GM21515 (cell line): ENCODE results near the gene ALPG.
"Not testable (repeated sequence)": the region's sequence is repeated elsewhere in the genome, so short reads cannot be mapped to it uniquely, and the experiment has no call there.

Experiments
- ATAC-seq: cut with Tn5 transposase; IDR thresholded peaks from one replicate; pipeline ENCODE4 v1.9.1; 2021; ENCODE audit not compliant: unreplicated experiment

ALPG gene

DNA sequence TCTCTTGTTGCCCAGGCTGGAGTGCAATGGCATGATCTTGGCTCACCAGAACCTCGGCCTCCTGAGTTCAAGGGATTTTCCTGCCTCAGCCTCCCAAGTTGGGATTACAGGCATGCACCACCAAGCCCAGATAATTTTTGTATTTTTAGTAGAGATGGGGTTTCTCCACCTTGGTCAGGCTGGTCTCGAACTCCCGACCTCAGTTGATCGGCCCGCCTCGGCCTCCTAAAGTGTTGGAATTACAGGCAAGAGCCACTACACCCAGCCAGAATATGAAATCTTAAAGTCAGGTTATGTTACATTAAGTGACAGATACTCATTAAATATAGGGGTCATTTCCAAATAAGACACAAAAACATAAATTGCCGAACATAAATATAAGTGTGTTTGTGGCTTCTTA, 12.2 kb upstream of the ALPG start:
- not testable (repeated sequence) for ATAC-seq

DNA sequence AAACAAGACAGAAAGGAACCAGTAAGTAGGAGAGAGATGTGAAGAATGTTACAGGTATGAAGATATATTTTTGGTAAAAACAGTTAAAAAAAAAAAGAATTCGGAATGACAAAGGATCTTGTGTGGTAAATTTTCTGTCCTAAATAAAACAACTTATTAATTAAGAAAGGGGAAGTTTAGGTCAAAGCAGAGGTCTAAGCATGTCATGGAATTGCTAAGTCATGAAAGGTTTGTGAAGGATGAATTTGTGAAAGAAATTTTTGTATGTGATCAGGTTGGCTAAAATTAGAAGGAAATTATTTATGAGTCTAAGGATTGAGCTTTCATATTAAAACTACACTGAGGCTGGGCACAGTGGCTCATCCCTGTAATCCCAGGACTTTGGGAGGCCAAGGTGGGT, 11.1 kb upstream of the ALPG start:
- ATAC-seq: no peak

DNA sequence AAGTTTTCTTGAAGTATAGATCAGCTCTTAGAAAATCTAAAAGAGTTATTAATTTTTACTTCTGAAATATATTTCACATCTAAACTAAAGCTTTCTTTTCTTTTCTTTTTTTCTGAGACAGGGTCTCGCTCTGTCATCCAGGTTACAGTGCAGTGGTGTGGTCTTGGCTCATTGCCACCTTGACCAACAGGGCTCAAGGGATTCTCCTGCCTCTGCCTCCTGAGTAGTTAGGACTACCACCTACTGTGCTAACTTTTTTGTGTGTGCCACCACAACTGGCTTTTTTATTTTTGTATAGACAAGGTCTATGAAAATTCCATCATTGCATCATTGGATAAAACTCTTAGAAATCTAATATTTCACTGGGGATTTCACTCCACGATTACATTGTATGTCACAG, 10.0 kb upstream of the ALPG start:
- no peak for ATAC-seq

DNA sequence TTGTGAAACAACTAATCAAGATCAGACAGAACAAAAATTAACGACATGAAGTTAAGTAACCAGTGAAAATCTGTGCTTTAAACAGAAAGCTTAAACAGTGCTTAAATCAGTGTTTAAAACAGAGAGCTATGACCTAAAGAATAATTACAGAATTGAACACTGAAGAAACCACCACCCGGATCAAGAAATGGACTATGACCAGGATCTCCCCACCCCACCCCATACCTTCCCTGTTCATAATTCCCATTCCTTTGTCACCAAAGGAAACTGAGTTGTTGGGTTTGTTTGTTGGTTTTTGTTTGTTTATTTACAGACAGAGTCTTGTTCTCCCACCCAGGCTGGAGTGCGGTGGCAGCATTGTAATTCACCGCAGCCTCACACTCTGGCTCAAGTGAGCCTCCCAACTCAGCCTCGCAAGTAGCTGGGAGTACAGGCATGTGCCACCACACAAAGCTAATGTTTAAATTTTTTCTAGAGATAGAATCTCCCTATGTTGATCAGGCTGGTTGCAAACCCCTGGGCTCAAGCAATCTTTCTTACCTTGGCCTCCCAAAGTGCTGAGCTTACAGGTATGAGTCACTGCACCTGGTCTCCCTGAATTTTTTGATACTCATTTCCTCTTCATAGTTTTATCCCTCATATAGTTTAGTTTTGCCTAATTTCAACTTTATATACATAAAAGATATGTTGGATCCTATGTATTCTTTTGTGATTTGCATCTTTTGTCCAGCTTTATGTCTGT, 8.2 kb upstream of the ALPG start:
- no peak for ATAC-seq

DNA sequence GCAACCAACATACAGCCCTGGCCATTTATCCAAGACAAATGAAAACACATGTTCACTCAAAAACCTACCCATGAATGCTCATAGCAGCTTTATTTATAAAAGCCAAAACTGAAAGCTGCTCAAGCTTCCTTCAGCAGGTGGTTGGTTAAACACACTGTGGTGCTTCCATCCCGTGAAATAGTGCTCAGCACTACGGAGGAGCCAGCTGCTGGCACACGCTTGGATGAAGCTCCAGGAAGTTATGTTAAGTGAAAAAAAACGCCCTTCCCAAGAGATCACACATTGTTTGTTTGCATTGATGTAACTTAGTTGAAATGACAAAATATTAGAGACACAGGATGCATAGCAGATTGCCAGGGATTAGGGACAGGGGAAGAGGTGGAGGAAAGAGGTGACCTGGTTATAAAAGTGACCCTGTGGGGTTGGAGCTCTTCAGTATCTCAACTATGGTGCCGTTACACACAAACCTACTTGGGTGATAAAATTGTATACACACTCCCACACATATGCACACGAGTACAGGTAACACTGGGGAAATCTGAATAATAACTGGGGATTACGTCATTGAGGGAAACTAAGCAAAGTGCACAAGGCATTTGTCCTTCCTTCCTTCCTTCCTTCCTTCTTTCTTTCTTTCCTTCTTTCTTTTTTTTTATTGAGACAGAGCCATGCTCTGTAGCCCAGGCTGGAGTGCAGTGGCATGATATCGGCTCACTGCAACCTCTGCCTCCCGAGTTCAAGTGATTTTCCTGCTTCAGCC, 6.2 kb upstream of the ALPG start:
- ATAC-seq: no peak

DNA sequence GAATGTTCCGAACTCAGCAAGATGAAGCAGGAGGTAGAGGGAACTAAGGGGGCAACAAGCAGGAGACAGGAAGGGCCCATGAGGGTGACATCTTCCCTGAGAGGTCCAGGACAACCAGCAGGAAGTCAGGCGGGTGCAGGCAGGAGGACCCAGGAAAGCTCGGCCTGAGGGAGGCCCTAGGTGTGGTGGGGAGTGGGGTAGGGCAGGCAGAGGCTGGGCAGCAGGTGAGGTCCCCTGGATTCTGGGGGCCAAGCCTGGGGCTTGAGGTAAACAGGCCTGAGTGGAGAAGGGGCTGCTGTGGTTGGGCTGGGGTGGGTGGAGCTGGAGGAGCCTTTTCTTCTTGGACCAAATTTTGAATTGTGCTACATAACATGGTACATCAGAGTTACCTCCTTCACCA, 4.1 kb upstream of the ALPG start:
- no peak for ATAC-seq

DNA sequence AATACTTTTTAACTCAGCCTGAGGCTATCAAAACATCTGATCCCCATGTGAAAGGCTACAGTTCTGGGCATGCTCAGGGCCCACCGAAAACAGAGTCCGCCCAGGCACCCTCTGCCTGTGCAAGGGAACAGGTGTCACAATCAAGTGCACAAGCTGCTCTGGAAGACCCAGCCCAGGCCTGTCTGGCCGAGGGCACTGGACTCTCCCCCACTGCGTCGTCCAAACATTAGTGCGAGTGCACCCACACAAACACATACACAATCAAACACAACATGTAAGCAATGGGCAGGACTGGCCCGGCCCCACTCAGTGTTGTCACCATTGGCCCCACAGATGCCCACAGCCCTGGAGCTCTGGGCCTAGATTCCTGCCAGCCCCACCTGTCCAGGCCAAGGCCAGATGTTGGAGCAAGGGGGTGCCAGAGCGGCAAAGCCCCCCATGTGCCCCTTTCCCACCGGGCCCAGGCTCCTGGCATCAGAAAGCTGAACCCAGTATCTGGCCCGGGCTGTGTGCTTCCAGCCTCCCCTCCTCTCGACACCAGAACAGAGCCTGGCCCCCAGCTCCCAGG, 617 bp upstream of the ALPG start:
- ATAC-seq: no peak

DNA sequence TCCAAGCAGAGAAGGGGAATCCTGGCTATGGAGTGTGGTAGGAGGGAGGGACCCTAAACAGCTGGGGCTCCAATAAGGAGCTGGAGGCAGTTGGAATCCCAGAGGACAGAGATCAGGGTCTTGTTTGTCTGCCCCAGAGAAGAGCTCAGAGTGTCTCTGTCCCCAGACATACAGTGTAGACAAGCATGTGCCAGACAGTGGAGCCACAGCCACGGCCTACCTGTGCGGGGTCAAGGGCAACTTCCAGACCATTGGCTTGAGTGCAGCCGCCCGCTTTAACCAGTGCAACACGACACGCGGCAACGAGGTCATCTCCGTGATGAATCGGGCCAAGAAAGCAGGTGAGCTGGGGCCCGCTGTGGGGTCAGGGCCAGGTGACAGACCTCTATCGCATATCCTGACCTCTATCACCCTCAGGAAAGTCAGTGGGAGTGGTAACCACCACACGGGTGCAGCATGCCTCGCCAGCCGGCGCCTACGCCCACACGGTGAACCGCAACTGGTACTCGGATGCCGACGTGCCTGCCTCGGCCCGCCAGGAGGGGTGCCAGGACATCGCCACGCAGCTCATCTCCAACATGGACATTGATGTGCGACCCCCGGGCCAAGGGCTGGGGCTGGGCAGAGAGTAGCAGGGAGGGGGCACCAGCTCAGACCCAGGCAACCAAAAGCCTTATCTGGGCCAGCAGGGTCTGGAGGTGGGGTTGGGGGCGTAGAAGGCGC, 945 bp downstream of the ALPG start:
- not testable (repeated sequence) for ATAC-seq

DNA sequence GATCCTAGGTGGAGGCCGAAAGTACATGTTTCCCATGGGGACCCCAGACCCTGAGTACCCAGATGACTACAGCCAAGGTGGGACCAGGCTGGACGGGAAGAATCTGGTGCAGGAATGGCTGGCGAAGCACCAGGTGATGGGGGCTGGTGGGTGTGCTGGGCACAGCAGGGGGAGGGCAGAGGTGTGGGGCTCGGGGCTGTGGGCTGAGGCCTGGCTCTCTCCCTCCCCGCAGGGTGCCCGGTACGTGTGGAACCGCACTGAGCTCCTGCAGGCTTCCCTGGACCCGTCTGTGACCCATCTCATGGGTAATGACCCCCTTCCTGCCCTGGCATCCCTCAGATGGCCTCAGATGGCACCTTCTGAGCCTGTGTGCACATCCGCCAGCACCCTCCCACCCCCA, 1.6 kb downstream of the ALPG start:
- ATAC-seq: not testable (repeated sequence)

DNA sequence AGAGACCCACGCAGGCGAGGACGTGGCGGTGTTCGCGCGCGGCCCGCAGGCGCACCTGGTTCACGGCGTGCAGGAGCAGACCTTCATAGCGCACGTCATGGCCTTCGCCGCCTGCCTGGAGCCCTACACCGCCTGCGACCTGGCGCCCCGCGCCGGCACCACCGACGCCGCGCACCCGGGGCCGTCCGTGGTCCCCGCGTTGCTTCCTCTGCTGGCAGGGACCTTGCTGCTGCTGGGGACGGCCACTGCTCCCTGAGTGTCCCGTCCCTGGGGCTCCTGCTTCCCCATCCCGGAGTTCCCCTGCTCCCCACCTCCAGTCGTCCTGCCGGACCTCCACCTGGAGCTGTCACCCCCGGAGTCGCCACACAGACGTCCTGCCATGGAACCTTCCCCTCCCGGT, 3.0 kb downstream of the ALPG start:
- ATAC-seq: not testable (repeated sequence)

DNA sequence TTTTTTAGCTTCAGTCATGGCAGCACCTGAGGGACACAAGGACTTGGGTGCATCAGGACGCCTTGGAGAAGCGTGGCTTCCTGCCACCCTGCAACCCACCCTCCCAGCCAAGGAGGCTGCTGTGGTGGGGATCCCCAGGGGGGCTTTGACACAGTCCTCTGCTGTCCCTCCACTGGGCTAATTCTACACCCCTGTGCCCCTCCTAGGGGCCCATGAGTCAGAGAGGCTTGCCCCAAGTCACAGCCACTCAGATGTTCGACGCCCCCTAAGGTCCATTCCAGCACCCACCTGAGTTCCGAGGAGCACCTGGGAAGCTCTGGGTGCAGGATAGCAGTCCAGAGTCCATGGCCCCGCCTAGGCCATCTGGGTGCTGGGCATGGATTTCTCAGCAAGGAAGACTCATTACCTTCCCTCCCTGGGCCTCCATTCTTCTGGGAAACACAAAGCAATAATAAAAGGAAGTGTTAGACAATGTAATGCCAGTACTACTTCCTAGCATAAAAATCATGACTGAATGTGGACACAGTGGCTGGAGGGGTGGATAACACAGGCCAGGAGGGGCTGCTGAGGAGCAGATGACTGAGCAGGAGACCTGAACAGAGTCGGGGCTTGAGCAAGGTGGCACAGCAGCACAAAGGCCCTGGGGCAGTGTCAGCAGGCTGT, 3.7 kb downstream of the ALPG start:
- no peak for ATAC-seq

DNA sequence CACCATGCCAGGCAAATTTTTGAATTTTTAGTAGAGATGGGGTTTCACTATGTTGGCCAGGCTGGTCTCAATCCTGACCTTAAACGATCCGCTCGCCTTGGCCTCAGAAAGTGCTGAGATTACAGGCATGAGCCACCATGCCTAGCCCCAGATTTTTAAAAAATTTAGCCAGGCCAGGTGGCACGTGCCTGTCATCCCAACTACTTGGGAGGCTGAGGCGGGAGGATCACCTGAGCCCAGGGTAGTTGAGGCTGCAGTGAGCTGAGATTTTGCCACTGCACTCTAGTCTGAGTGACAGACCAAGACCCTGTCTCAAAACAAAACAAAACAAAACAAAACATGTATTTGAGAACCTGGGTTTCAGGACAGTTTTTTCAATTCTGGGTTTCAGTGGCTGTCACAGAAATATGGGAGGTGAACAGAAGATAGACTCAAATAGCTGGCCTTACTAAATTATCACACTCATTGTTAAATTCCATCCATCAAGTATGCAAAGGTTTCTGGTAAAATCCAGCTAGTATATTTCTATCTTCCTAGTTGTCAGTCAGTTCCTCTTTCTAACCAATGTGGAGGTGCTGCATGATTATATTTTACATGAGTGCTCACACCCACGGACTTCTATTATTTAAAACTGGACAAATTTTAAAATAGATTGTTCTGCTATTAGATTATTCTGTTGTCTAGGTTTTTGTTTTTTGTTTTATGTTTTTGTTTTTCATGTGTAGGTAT, 5.4 kb downstream of the ALPG start:
- ATAC-seq: no peak

DNA sequence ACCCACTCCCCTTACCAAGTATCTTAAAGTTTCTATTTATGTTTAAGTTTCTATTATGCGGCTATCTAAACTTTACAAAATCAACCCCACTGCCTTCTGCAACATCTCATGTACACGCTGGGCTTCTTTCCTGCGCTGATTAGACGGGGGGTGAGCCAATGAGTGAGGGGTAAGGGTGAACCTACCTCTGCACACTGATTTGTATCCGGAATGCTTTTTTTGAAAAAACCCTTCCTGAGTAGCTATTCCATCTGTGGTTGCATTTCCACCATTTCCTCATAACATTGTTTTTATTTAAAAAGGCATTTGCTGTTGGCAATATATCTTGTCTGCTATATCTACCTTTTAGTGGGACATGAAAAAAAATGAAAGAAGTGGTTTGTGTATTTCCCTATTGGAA, 6.3 kb downstream of the ALPG start:
- ATAC-seq: no peak

DNA sequence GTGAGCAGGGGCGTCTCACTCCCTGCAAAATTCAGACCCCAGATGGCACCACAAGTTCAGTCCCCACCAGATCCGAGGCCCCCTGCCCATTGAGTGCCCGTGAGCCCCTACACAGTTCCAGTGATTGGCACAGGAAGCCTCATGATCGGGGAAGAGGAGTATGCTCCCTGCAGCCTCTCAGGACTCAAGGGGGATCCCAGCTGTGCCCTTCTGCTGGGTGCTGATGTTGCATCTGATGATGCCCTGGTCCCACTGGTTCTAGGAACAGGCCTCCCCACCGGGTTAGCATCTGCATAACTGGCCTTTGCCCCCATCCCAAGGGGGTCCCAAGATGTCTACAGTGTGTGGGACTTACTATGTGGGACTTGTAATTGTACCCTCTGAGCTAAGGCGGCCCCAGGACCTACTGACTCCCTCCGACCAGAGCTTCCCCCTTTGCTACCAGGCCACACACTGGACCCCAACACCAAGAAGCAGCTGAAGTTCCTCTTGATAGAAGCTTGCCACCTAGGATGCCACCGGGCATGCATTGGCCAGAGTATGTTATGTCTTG, 8.6 kb downstream of the ALPG start:
- no peak for ATAC-seq

DNA sequence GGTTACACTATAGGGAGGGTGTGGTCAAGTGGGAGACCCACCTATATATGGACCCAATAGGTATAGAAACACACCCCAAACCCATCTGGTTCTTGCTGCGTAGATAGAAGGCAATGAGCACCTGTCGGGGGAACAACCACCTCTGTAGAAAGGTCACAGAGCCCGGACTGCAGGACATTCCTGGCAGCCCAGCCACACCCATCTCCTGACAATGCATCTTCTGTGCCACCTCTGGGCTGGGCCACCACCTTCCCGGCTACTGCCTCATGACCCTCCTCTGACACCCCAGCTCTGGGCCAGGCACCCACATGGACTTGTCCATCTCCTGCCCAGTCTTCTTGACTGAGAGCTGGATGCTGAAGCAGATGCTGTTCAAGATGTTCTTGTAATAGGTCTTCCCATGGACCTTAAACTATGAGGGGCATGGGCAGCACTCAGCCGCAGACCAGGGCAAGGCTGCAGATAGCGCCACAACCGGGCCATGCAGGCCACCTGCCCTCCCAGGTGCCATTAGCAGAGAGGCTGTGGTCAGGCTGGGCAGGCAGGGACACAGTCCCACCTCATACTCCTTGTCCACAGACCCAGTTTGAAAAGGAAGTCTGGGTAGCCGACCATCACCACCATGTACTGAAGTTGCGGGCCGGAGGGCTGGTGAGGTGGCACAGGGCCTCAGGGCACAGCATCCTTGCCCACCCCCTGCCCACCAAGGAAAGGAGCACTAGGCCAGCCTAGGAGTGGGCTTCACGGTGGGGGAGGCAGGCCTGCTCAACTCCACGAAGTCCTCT, 9.3 kb downstream of the ALPG start:
- ATAC-seq: no peak

DNA sequence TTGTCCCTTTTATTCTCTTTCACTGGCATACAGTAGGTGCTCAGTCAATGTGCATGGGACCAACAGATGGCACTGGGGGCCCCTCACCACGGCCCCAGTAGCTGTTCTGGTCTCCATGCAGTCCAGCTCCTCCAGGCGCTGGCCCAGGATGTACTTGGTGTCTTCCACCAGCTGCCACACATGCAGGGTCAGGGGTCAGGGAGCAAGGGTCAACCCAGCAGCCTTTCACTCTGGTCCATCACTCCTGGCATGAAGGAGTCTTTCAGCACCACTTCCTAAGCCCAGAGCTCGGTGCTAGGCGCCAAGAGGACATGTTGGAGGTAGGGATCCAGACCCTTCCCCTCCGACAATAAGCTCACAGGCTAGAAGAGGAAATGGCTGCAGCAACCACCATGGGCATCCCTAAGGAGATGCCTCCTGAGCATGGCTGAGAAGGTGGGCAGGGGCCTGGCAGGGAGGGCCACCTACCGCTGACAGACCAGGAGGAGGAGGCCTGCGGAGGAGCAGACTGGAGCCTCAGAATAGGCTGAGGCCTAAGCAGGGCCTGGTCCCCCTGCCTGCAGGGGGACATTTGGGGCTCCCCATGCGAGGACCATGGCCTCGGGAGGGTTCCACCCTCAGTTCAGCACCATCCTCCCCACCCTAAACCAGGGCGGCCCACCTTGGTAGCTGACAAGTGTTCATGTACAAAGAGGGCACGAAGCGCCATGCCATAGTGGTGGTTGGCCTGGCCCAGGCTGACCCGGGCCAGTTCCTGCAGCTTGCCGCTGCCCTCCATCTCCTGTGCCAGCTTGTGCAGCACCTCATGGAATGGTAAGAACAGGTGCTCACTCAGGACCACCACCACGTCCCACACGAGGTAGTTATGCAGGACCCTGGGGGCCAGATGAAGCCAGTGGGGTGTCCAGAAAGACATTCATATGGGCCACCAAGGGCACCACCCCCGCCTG, 10.2 kb downstream of the ALPG start:
- ATAC-seq: no peak

DNA sequence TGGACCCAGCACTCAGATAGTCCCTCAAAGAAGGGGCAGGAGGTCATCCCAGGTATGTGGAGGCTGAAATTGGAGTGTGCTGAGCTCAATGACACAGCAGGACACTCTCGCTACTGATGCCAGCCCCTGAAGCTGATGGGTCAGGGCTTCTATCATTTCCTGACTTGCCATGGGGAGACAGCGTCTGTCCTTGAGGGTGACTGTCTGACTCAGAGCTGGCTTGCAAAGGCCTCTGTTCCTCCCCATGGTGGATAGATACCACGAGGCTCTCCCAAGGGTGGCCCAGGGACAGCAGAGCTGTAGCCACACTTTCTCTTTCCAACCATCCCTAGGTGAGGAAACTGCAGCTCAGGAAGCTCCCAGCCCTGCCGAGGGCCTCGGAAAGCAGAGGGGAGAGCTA, 10.8 kb downstream of the ALPG start:
- ATAC-seq: no peak

DNA sequence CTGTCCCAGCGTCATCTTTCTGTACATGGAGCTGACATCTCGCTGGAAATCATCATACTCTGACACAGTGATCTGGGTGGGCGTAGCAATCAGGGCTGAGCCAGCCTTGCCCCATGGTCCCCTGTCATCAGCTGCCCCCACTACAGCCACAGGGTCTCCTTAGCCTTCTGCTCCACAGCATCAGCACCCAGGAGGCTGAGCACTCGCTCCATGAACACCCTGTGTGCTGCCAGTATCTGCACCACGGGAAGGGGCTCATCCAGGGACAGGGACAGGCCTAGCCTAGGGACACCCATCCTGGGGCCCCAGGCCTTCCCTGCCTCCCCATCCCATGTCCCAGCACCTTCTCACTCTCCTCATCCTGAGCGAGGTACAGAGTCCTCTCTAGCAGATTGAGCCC, 11.4 kb downstream of the ALPG start:
- no peak for ATAC-seq
